Measurements from ENCODE around the gene LSM7.
"Not testable (repeated sequence)": the region's sequence is repeated elsewhere in the genome, so short reads cannot be mapped to it uniquely, and the experiment has no call there.

LSM7 gene

DNA sequence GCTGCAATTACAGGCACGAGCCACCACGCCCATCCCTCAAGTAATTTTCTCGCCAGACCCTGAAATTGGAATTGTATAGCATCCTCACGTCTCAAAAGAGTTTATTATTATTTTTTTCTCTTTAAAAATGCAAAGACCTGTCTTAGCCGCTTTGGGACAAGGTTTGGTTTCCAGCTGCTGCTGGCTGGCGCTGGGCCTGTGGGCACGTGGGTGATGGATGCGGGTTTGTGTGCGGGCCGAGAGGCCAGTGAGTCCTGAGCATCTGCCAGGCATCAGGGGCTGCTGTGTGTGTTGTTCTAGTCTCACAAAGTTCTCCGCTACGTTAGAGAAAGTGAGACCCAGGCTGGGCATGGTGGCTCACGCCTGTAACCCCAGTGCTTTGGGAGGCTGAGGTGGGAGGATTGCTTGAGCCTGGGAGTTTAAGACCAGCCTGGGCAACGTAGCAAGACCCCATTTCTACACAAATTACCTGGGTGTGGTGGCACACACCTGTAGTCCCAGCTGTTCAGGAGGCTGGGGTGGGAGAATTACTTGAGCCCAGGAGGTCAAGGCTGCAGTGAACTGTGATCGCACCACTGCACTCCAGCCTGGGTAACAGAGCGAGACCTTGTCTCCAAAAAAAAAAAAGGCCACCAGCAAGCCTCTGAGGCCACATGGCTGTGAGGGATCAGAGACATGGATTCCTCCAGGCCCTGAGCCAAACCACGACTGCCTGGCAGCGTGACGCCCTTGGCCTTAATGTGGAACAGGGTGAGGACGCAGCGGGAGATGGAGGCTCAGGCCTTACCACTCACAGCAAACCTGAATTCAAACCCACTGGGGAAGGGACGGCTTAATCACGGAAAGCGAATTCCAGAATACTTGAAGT is 27.0 kb upstream of the LSM7 start:
- no peak for DNase-seq (ENCODE audit: low read depth in 2 of 2, low spot score in 1 of 2)

- no peak for DNase-seq (ENCODE audit: low read depth in 2 of 2, low spot score in 1 of 2)
Observed at GRCh38 chr19:2354670-2355069, 26.3 kb upstream of the LSM7 start.

GRCh38 chr19:2353887-2354592 is 25.7 kb upstream of the LSM7 start:
- no peak for DNase-seq (ENCODE audit: low read depth in 2 of 2, low spot score in 1 of 2)

DNA sequence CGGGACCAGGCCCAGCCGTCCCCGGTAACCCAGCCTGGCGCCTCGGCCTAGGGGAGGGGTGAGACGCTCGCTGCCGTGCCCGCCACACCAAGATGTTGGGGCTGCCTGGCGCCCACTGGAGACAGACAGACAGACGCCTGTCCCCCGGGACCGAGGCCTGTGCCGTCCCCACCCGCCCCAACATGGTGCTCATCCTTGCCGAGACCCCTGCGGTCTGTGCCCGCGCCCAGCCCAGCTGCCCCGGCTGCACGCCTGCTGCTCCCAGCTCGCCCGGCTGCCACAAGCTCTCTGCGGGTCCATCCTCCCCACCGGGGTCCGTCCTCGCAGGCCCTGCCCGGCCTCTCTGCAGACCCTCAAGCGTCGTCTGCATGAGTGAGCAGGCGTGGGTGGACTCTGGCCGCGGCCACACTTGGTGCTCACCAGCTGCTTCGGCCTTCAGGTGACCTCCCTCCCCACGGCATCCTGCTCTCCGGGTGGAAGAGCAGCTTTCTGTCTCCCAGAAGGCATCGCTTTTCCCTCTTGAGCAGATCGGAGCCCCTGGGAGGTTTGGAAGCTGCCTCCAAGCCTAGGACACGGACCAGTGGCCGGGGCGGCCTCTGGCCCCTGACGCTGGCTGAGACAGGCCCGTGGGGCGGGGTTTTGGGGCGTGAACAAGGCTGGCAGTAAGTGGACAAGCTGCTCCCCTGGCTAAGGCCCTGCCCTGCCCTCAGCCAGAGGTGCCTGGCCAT is 24.9 kb upstream of the LSM7 start:
- no peak for DNase-seq (ENCODE audit: low read depth in 2 of 2, low spot score in 1 of 2)

DNA sequence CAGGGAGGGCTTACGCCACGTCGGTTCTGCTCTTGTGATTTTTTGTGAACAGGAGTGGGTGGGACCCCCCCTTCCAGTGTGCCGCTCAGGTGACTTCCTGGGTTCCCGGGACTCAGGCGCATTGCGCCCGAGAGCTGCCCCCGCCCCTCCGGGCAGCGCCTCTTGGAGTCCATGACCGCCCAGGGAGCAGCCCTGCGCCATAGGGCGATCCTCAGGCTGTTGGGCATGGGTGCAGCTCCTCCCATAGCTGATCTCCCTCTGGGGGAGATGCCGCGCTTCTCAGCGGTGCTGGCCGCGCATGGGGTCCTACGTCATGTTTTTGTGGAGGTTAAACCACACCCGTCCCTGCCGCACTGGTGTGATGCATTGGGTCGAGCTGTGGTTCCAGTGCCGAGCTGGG is 23.7 kb upstream of the LSM7 start:
- DNase-seq (ENCODE audit: low read depth in 2 of 2, low spot score in 1 of 2): no peak

DNA sequence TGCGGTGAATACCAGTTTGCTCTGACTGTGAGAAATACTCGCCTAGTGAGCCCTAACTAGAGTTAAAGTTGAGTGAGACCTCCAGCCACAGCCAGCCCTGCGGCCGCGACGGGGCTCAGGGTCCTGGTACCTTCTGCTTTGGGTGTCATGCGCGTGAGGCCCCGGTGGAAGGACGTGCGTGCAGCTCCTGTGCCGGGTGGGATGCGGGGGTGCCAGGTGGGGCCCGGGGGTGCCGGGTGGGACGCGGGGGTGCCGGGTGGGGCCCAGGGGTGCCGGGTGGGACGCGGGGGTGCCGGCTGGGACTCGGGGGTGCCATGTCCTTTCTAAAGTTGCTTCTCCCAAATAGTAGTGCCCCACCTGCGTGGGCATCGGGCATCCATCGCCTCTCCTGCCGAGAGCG is 23.2 kb upstream of the LSM7 start:
- DNase-seq (ENCODE audit: low read depth in 2 of 2, low spot score in 1 of 2): no peak

DNA sequence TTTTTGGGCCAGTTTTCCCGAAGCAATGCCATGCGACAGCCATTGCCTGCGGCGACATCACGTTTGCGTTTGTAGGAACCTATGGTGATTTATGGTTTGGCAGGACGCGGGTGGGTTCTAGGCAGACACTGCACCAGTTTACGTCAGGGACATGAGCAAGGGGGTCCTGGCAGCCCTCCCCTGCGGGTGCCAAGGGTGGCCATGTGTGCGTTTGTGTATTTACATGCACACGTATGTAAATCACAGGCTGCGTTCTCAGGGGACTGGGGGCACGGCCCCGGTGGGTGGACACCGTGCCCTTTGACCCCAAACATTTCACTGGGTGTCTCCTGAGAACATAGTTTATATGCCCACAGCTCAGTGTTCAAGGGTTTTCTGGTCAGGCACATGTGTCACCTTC is 22.3 kb upstream of the LSM7 start:
- no peak for DNase-seq (ENCODE audit: low read depth in 2 of 2, low spot score in 1 of 2)

- not testable (repeated sequence) for DNase-seq (ENCODE audit: low read depth in 2 of 2, low spot score in 1 of 2)
Observed at GRCh38 chr19:2349818-2350217, 21.4 kb upstream of the LSM7 start.

- DNase-seq (ENCODE audit: low read depth in 2 of 2, low spot score in 1 of 2): no peak
Observed at GRCh38 chr19:2345794-2346663, 17.6 kb upstream of the LSM7 start.

DNA sequence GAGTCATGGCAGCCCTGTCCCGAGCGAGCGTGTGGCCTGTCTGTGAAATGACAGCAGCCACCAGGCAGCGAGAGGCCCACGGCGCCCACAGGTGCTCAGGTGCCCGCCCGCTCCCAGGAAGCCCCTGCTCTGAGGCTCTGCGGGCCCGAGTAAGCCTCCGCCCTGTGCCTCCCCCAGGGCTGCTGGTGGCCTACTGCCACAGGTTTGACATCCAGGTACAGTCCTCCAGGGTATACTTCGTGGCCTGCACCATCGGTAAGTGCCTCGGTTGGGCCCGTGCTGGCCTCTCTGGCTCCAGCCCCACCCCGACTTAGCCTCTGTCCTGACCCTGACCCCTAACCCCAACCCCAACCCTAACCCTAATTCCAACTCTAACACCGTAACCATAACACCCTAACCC is 16.7 kb upstream of the LSM7 start:
- no peak for DNase-seq (ENCODE audit: low read depth in 2 of 2, low spot score in 1 of 2)

DNA sequence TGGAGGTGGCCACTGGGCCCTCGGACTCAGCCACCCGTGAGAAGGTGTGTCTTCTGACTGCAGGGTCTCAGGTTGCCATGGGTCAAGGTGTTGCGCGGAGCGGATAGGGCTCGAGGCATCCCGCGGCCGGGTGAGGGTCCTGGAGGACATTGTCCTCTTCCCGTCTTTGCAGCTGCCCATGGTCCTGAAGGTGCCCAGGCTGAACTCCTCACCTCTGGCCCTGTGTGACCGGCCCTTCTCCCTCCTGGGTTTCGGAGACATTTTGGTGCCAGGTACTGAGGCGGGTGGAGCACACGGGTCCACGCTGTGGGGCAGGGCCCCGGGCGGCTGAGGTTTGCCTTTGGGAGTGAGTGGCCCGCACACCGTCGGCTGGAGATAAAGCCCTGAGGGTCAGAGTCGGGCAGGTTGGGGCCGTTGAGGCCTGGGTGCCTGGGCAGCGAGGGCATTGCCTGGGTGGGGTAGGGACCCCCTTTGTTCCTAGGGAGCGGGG is 16.0 kb upstream of the LSM7 start:
- no peak for DNase-seq (ENCODE audit: low read depth in 2 of 2, low spot score in 1 of 2)

DNA sequence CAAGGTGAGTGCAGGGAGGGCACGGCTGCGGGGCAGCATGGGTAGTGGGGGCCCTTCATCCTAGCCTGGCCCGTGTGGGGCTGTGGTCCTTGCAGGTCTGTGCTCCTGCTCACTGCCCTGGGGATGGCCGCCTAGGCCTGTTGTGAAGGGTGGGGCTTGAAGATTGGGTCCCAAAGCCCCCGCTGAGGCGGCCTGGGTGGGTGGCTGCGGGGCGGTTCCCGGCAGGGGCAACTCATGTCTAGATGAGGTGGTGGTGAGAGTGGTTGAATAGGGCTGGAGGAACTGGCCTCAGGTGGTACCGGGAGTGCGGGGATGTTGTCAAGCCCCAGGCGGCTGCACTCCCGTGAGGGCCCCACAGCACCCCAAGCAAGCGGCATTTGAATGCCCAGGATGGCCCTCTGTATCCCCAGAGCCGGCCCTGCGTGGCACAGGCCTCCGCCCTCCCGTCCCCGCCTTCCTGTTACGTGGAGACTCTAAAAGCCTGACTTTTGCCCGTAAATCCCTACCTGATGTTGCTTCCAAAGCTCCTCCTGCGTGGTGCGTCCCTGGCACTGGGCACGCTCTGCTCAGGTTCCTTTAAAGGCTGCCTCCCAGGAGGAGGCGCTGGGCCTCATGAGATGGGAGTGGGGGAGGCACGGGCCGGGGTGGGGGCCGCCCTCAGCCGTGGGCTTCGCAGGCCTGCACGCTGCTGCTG is 15.1 kb upstream of the LSM7 start:
- no peak for DNase-seq (ENCODE audit: low read depth in 2 of 2, low spot score in 1 of 2)

GRCh38 chr19:2342656-2343288 is 14.4 kb upstream of the LSM7 start:
- no peak for DNase-seq (ENCODE audit: low read depth in 2 of 2, low spot score in 1 of 2)

- DNase-seq (ENCODE audit: low read depth in 2 of 2, low spot score in 1 of 2): no peak
Observed at GRCh38 chr19:2341982-2342381, 13.6 kb upstream of the LSM7 start.

GRCh38 chr19:2341244-2341751 is 12.9 kb upstream of the LSM7 start:
- no peak for DNase-seq (ENCODE audit: low read depth in 2 of 2, low spot score in 1 of 2)

- DNase-seq (ENCODE audit: low read depth in 2 of 2, low spot score in 1 of 2): no peak
Observed at GRCh38 chr19:2340496-2341243, 12.3 kb upstream of the LSM7 start.

GRCh38 chr19:2339644-2340310 is 11.4 kb upstream of the LSM7 start:
- DNase-seq (ENCODE audit: low read depth in 2 of 2, low spot score in 1 of 2): no peak
